Neutrophil (primary cell): ENCODE measurements around the gene DAPK1.

Experiments used
- H3K27ac ChIP-seq: fragments of 200-600 bp; sonication (generic); 2 replicates; pipeline ENCODE4 v1.5.1; 2016; ENCODE audit warnings: mild to moderate bottlenecking, moderate library complexity
- H3K27me3 ChIP-seq: fragments of 200-600 bp; sonication (generic); 2 replicates; pipeline ENCODE4 v1.6.0; 2016; ENCODE audit warnings: mild to moderate bottlenecking
- H3K36me3 ChIP-seq: fragments of 200-600 bp; sonication (generic); 2 replicates; pipeline ENCODE4 v1.5.1; 2017
- H3K4me1 ChIP-seq, 2 experiments: fragments of 200-600 bp in 1 of 2; sonication (generic) in 1 of 2; 1 replicate in 1 of 2; 2 replicates in 1 of 2; pipeline versions ENCODE4 v1.5.1 to v1.6.1; 2013 to 2016; ENCODE audit warnings: low read depth in 1 of 2, low read length in 1 of 2, mild to moderate bottlenecking in 1 of 2, moderate library complexity in 1 of 2; ENCODE audit not compliant: control insufficient read depth in 1 of 2, insufficient read depth in 1 of 2
- H3K4me3 ChIP-seq, 2 experiments: fragments of 200-600 bp in 1 of 2; sonication (generic) in 1 of 2; 1 replicate in 1 of 2; 2 replicates in 1 of 2; pipeline ENCODE4 v1.5.1; 2013 to 2016; ENCODE audit warnings: low read depth in 1 of 2, low read length in 1 of 2, mild to moderate bottlenecking in 1 of 2, moderate library complexity in 1 of 2
- H3K9me3 ChIP-seq: fragments of 200-600 bp; sonication (generic); 2 replicates; pipeline ENCODE4 v1.5.1; 2016
- TF ChIP-seq, protein P1 (sequence below): fragments of 200-600 bp; sonication (generic); IDR thresholded peaks from 2 replicates; pipeline ENCODE4 v1.5.1; 2016; ENCODE audit warnings: antibody characterized with exemption

Gene DAPK1

DNA sequence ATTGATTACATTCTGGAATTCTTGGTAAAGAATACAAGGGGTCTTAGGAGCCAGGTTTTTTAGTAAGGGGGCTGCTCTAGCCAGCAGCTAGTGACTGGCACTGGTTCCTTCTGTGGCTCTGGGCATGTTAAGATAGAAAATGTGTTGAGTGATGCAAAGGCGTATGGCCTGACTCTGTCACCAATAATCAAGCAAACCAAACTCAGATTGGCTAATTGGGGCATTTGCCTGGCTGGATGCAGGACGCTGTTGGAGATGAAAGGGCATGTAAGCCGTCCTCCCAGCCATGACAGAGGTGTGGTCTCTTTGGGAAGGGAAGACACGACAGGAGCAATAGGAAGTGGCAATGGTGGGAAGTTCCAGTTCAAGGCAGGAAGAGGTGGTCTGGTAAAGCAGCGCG is 140.6 kb downstream of the DAPK1 start:
- no peak overlapping the region for H3K4me3 ChIP-seq
- no peaks in the 10 kb centered on the region for H3K27me3 ChIP-seq
- no peaks in the 10 kb centered on the region for H3K9me3 ChIP-seq
- TF ChIP-seq, protein P1, sequence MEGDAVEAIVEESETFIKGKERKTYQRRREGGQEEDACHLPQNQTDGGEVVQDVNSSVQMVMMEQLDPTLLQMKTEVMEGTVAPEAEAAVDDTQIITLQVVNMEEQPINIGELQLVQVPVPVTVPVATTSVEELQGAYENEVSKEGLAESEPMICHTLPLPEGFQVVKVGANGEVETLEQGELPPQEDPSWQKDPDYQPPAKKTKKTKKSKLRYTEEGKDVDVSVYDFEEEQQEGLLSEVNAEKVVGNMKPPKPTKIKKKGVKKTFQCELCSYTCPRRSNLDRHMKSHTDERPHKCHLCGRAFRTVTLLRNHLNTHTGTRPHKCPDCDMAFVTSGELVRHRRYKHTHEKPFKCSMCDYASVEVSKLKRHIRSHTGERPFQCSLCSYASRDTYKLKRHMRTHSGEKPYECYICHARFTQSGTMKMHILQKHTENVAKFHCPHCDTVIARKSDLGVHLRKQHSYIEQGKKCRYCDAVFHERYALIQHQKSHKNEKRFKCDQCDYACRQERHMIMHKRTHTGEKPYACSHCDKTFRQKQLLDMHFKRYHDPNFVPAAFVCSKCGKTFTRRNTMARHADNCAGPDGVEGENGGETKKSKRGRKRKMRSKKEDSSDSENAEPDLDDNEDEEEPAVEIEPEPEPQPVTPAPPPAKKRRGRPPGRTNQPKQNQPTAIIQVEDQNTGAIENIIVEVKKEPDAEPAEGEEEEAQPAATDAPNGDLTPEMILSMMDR = no peak
- peaks cover 10 to 13% of the 10 kb centered on the region in 2 experiments for H3K4me1 ChIP-seq
- H3K27ac ChIP-seq = no peak overlapping the region
- H3K36me3 ChIP-seq = no peaks in the 10 kb centered on the region

- Histone ChIP-seq H3K4me3 (no peak overlapping the region), H3K36me3 (no peaks in the 10 kb centered on the region), H3K9me3 (no peaks in the 10 kb centered on the region), H3K4me1 (peaks cover 10 to 13% of the 10 kb centered on the region in 2 experiments), H3K27me3 (no peaks in the 10 kb centered on the region), H3K27ac (no peak overlapping the region)
- TF ChIP-seq, protein P1 = no peak
Measured at GRCh38 chr9:87639949-87640348, 142.3 kb downstream of the DAPK1 start.

- no peaks in the 10 kb centered on the region for H3K27me3 ChIP-seq
- H3K9me3 ChIP-seq = no peaks in the 10 kb centered on the region
- H3K36me3 ChIP-seq = no peaks in the 10 kb centered on the region
- no peak overlapping the region for H3K4me3 ChIP-seq
- peaks cover 10 to 13% of the 10 kb centered on the region in 2 experiments for H3K4me1 ChIP-seq
- no peak overlapping the region for H3K27ac ChIP-seq
- TF ChIP-seq, protein P1 = no peak
Measured at GRCh38 chr9:87640385-87640795, 142.7 kb downstream of the DAPK1 start.

- Histone ChIP-seq H3K4me3 (no peak overlapping the region), H3K36me3 (no peaks in the 10 kb centered on the region)
- TF ChIP-seq, protein P1 = no peak
Measured at GRCh38 chr9:87641067-87641466, 143.4 kb downstream of the DAPK1 start.

GRCh38 chr9:87642330-87643106 is 144.9 kb downstream of the DAPK1 start:
- peaks cover 6% of the 10 kb centered on the region for H3K36me3 ChIP-seq
- no peaks in the 10 kb centered on the region for H3K9me3 ChIP-seq
- no peaks in the 10 kb centered on the region for H3K27me3 ChIP-seq
- H3K4me1 ChIP-seq = peaks cover 10 to 13% of the 10 kb centered on the region in 2 experiments
- H3K4me3 ChIP-seq = no peak overlapping the region
- H3K27ac ChIP-seq = no peak overlapping the region
- TF ChIP-seq, protein P1 = no peak

More at GRCh38 chr9:87641067-87641466, 143.4 kb downstream of the DAPK1 start:
- no peak overlapping the region for H3K27ac ChIP-seq
- no peaks in the 10 kb centered on the region for H3K27me3 ChIP-seq
- H3K9me3 ChIP-seq = no peaks in the 10 kb centered on the region
- peaks cover 10 to 13% of the 10 kb centered on the region in 2 experiments for H3K4me1 ChIP-seq
